GM12801 (cell line): ENCODE data around the gene FGD5.

Experiments used
- TF ChIP-seq, protein P1 (sequence below): IDR thresholded peaks from one replicate; pipeline ENCODE4 v1.5.1; 2011; ENCODE audit warnings: control low read depth; ENCODE audit not compliant: insufficient read length; ENCODE audit errors: extremely low read depth

The FGD5 gene

DNA sequence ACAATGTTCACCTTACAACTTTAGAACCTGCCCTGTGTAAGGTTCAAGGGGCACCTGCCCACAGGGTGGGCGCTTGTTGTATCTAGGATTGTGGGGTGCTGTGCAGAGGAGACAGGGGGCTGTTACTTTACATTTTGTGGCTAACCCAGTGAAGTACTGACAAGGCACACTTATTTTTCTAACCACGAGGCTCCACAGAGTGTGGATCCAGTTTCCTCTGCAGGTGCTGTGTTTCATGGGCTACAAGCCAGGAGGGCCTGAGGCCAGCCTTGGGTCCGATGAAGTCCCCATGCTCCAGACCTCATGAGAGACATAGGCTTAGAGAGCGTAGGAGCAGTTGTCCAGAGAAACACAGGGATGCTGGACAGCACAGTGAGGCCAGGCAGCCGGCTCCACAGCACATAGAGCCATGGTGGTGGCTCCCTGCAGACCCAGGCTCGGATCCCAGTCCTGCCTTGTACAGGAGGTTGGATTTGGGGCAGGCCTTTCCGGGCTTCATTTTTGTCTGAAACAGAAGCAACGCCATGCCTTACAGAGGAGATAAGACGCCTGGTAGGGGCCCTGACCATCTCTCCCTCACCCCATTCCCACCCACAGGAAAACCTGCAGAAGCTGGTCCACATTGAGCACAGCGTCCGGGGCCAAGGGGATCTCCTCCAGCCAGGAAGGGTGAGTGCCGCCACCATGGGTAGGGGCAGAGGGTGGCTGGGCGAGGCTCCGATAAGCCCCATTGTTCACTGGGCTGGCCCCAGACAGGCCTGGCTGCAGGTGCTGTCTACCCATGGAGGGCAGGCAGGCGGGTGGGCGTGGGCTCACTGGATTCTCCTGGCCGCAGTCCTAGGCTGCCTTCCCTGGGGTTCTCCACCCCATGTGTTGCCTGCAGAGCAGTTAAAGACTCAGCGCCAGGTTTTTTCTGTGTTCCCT is 88.5 kb downstream of the FGD5 start:
- TF ChIP-seq, protein P1, sequence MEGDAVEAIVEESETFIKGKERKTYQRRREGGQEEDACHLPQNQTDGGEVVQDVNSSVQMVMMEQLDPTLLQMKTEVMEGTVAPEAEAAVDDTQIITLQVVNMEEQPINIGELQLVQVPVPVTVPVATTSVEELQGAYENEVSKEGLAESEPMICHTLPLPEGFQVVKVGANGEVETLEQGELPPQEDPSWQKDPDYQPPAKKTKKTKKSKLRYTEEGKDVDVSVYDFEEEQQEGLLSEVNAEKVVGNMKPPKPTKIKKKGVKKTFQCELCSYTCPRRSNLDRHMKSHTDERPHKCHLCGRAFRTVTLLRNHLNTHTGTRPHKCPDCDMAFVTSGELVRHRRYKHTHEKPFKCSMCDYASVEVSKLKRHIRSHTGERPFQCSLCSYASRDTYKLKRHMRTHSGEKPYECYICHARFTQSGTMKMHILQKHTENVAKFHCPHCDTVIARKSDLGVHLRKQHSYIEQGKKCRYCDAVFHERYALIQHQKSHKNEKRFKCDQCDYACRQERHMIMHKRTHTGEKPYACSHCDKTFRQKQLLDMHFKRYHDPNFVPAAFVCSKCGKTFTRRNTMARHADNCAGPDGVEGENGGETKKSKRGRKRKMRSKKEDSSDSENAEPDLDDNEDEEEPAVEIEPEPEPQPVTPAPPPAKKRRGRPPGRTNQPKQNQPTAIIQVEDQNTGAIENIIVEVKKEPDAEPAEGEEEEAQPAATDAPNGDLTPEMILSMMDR = no peak

DNA sequence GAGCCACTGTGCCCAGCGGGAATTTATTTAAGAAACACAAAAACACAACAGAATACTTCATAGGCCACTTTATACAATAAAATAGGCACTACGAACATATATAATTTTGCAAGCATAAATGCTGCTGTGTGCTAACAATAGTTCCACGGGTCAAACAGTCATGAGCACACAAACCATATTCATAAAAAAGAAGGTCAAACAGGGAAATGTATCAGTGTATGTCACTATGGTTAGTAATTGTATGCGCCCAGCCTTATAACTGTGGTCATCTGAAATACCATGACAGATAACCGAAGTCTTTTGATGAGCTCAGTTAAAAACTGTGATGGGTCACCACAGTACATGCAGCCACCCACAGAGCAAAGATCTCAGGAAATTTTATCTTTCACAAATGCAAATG is 90.5 kb downstream of the FGD5 start:
- TF ChIP-seq, protein P1 = no peak

DNA sequence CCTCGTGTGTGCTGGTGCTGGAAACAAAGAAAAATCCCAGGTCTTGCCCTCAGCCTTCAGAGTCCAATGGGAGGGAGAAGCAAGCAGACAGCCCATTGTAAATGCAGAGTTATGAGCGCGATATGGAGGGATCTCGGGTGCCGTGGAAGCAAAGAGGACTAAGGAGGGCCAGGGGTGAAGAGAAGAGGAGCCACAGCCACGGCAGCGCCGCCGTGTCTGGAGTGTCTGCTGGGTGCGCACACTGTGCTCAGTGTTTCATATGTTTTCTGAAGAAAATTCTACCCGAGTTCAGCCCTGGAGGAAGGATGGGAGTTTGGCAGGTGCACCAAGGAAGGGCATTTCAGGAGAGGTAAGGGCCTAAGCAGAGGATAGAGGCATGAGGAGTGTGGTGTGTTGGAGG is 92.9 kb downstream of the FGD5 start:
- TF ChIP-seq, protein P1 = no peak

DNA sequence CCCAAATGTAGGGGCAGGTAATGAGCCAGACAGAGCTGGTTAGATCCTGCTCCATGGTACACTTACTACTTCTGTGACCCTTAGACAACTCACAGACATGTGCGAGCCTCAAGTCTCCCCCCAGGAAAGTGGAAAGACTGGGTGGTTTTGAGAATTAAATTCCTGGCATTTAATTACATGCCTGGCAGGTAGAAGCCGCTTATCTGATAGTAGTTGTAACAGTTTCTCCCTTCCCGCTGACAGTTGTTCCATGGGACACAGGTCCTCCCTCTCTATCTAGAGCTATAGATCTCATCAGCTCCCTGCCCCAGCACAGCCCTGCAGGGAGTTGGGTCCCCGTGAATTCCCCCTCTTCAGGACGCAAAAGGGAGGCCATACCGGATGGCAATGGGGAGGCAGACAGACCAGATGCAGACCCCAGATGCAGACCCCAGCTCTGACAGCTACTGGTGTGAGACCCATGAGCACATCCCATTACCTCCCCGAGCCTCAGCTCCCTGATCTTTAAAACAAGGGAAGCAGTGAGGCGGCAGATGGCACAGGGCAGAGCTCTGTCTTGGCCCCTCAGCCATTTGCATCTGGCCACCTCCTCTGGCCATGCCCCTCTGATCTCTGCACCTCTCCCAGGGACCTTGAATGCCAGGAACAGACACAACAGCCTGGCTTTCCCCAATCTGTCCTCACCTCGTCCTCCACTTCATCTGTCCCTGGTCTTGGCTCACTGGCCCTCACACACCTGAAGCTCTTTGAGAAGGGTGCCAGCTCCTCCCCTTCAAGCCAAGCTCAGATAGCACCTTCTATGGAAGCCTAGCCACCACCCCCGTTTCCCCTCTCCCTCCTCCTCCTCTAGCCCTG is 94.5 kb downstream of the FGD5 start:
- TF ChIP-seq, protein P1 = no peak

DNA sequence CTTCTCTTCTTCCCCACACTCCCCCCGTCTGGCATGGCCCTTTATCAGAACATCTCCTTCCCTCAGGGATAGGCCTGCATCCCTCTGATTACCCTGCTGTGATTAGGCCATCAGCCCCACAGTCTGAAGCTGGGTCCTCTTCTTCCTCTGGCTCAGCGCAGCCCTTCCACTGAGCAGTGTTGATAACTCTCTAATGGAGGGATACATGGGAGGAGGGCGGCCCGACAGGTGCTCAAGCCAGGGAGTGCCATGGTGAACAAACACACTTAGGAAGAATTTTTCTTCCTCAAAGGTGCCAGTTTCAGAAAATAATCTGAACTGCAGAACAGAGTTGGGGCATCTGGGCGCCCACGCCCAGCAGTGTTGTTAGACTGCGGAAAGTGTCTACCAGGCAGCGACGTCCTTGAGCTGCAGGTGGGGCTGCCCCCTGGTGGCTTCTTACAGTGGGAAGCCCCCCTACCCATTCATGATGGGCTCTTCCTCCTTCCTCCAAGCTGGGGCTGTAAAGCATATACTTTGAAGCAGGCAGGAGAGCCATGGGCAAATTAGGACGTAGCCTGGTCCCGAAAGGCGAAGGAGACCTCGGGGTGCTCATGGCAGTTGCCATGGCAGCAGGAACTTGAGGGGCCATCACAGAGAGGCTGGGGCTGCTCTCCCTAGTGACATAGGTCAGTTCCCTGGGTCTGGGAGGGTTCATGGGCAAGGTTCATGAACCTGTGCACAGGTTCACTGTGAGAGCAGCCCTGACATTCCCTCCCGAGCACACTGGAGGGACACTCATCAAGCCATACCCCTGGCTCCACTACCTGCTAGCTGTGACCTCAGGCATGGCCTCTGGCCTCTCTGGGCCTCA is 95.4 kb downstream of the FGD5 start:
- TF ChIP-seq, protein P1 = no peak

DNA sequence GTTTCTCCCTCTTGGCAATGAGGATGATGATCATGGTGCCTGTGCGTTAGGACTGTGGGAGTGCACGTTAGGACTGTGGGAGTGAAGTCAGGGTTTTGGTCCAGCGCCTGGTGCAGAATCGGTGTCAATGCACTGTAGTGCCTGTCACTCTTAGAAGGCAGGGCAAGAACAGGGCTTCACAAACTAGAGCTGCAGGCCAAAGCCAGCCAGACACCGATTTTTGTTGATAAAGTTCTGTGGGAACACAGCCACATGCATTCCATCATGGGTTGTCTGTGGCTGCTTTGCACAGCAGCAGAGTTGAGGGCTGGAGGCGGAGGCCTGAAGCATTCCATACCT is 96.0 kb downstream of the FGD5 start:
- TF ChIP-seq, protein P1 = no peak
